ENCODE measurements around the gene PPP1R14C.

Gene PPP1R14C

GRCh38 chr6:150270330-150271052 is 127.6 kb downstream of the PPP1R14C start:
- H3K27me3 Mint-ChIP-seq: peaks cover 2% of the 10 kb centered on the region
- no peaks in the 10 kb centered on the region for H3K4me1 Mint-ChIP-seq
- H3K36me3 Mint-ChIP-seq: no peaks in the 10 kb centered on the region
- H3K27ac Mint-ChIP-seq: no peak overlapping the region
- H3K4me3 Mint-ChIP-seq: no peak overlapping the region
- no peaks in the 10 kb centered on the region for H3K9me3 Mint-ChIP-seq

- Mint-ChIP-seq H3K4me1 (no peaks in the 10 kb centered on the region), H3K36me3 (no peaks in the 10 kb centered on the region), H3K27ac (no peak overlapping the region), H3K27me3 (peaks cover 2% of the 10 kb centered on the region), H3K9me3 (no peaks in the 10 kb centered on the region), H3K4me3 (no peak overlapping the region)
These were observed 128.3 kb downstream of the PPP1R14C start for GRCh38 chr6:150271172-150271500.

- no peaks in the 10 kb centered on the region for H3K36me3 Mint-ChIP-seq
These were observed 128.8 kb downstream of the PPP1R14C start for GRCh38 chr6:150271501-150272263.

GRCh38 chr6:150272264-150272975 is 129.6 kb downstream of the PPP1R14C start:
- no peaks in the 10 kb centered on the region for H3K4me1 Mint-ChIP-seq
- H3K27ac Mint-ChIP-seq: no peak overlapping the region
- H3K9me3 Mint-ChIP-seq: no peaks in the 10 kb centered on the region
- H3K4me3 Mint-ChIP-seq: no peak overlapping the region
- H3K27me3 Mint-ChIP-seq: peaks cover 2% of the 10 kb centered on the region
- no peaks in the 10 kb centered on the region for H3K36me3 Mint-ChIP-seq

More at GRCh38 chr6:150271501-150272263, 128.8 kb downstream of the PPP1R14C start:
- Mint-ChIP-seq H3K4me3 (no peak overlapping the region), H3K27me3 (peaks cover 2% of the 10 kb centered on the region), H3K27ac (no peak overlapping the region), H3K9me3 (no peaks in the 10 kb centered on the region), H3K4me1 (no peaks in the 10 kb centered on the region)

DNA sequence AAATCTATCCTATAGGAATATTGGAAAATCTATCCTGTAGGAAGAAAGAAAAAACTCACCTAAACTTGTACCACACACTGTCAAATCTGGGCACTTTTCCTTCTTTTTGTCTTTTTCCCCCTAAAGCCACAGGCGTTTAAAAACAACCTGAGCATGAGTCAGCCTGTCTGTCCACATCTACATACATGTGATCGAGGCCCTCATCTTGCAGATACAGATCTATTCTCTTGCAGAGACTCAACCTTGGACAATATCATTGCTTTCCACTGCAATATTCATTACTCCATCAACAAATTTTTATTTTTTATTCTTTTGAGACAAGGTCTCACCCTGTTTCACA is 130.1 kb downstream of the PPP1R14C start:
- no peak overlapping the region for H3K27ac Mint-ChIP-seq
- H3K36me3 Mint-ChIP-seq: no peaks in the 10 kb centered on the region
- H3K4me3 Mint-ChIP-seq: no peak overlapping the region
- no peaks in the 10 kb centered on the region for H3K4me1 Mint-ChIP-seq
- peaks cover under 1% of the 10 kb centered on the region for H3K27me3 Mint-ChIP-seq
- no peaks in the 10 kb centered on the region for H3K9me3 Mint-ChIP-seq

- Mint-ChIP-seq H3K36me3 (no peaks in the 10 kb centered on the region), H3K27ac (no peak overlapping the region), H3K4me1 (no peaks in the 10 kb centered on the region), H3K27me3 (no peaks in the 10 kb centered on the region), H3K9me3 (no peaks in the 10 kb centered on the region), H3K4me3 (no peak overlapping the region)
These were observed 130.8 kb downstream of the PPP1R14C start for GRCh38 chr6:150273457-150274309.

- H3K27me3 Mint-ChIP-seq: no peaks in the 10 kb centered on the region
- H3K9me3 Mint-ChIP-seq: no peaks in the 10 kb centered on the region
- no peaks in the 10 kb centered on the region for H3K4me1 Mint-ChIP-seq
- H3K36me3 Mint-ChIP-seq: no peaks in the 10 kb centered on the region
- H3K4me3 Mint-ChIP-seq: no peak overlapping the region
- H3K27ac Mint-ChIP-seq: no peak overlapping the region
These were observed 132.6 kb downstream of the PPP1R14C start for GRCh38 chr6:150275489-150275888.

DNA sequence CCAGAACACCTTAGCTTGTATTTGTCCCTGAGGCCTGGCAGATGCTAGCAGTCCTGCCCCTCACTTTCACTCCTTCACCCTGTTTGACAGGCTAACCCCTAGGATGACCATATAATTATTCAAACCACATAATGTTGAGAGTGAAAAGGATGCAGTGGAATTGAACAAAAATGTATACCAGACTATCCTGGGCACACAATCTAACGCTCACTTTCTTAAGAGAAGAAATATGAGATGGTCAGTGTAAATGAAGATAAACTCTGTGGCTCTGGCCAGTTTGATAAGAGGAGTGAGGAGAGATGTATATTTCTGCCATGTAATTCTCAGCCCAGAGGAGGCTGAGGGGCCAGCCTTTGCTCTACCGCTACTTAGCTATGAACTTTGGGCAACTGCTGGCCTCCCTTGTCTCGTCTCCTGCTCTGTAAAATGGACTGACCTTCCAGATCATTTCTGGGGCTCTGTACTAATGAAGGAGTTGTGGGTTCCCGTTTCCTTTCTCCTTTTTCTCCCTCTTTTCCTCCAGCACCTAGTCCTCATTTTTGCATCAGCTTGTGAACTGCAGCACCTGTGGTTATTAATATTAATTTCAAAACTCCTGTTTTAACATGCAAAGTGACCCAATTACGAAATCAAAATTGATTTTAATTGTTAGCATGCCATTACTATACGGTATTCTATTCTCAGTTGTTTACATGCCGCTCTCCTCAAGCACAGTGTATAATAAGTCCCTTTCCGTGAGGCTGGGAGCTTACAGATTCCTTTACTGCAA is 133.5 kb downstream of the PPP1R14C start:
- H3K4me3 Mint-ChIP-seq: no peak overlapping the region
- H3K9me3 Mint-ChIP-seq: no peaks in the 10 kb centered on the region
- H3K27ac Mint-ChIP-seq: no peak overlapping the region
- H3K27me3 Mint-ChIP-seq: peaks cover 1% of the 10 kb centered on the region
- no peaks in the 10 kb centered on the region for H3K36me3 Mint-ChIP-seq
- H3K4me1 Mint-ChIP-seq: no peaks in the 10 kb centered on the region

DNA sequence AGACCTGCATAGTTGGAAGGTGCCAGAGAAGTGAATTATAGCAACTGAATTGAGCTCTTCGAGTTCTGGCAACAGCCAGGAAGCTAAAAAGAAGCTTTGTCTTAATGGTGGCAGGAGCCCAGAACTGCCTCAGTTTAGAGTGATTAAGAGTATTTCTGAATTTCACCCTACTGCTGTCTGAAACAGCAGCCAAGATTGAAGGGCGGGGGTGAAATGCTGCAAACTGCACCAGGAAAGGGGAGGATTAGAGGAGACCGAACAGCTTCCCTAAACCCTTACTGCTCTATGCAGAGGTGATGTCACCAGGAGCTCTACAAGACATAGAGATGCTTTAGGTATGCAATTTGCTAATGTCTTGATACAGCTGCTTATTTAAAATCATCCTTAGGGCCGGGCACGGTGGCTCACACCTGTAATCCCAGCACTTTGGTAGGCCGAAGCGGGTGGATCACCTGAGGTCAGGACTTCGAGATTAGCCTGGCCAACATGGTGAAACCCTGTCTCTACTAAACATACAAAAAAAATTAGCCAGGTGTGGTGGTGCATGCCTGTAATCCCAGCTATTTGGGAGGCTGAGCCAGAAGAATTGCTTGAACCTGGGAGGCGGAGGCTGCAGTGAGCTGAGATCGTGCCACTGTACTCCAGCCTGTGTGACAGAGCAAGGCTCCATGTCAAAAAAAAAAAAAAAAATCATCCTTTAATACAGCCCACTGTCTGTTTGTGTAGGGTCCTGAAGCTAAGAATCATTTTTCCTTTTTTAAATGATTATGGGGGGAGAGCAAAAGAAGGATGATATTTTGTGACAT is 134.3 kb downstream of the PPP1R14C start:
- Mint-ChIP-seq H3K9me3 (no peaks in the 10 kb centered on the region), H3K36me3 (no peaks in the 10 kb centered on the region), H3K4me1 (no peaks in the 10 kb centered on the region), H3K4me3 (no peak overlapping the region), H3K27ac (no peak overlapping the region), H3K27me3 (peaks cover 1% of the 10 kb centered on the region)

GRCh38 chr6:150279533-150279932 is 136.7 kb downstream of the PPP1R14C start:
- peaks cover 6% of the 10 kb centered on the region for H3K27me3 Mint-ChIP-seq
- no peaks in the 10 kb centered on the region for H3K9me3 Mint-ChIP-seq
- H3K4me1 Mint-ChIP-seq: no peaks in the 10 kb centered on the region
- no peak overlapping the region for H3K27ac Mint-ChIP-seq
- no peaks in the 10 kb centered on the region for H3K36me3 Mint-ChIP-seq
- no peak overlapping the region for H3K4me3 Mint-ChIP-seq

DNA sequence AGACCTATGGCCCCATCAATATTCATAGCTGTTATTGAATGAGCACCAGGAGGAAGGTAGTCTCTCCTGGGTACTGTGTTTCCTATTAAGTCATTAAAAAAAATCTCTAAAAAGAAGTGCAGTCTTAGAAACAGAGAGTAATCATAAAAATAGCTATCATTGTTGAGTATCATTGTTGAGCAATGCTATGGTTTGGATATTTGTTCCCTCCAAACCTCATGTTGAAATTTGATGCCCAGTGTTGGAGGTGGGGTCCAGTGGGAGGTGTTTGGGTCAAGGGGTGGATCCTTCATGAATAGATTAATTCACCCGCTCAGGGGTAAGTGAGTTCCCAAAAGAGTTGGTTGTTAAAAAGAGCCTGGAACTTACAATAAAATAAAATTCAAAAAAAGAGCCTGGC is 137.9 kb downstream of the PPP1R14C start:
- Mint-ChIP-seq H3K36me3 (no peaks in the 10 kb centered on the region), H3K9me3 (no peaks in the 10 kb centered on the region), H3K27me3 (peaks cover 8% of the 10 kb centered on the region), H3K4me3 (no peak overlapping the region), H3K4me1 (no peaks in the 10 kb centered on the region), H3K27ac (no peak overlapping the region)

- Mint-ChIP-seq H3K27me3 (peaks cover 12% of the 10 kb centered on the region), H3K36me3 (no peaks in the 10 kb centered on the region), H3K27ac (no peak overlapping the region), H3K4me1 (no peaks in the 10 kb centered on the region), H3K4me3 (no peak overlapping the region), H3K9me3 (peaks cover 3% of the 10 kb centered on the region)
These were observed 138.9 kb downstream of the PPP1R14C start for GRCh38 chr6:150281767-150282166.

GRCh38 chr6:150282806-150283205 is 140.0 kb downstream of the PPP1R14C start:
- Mint-ChIP-seq H3K36me3 (no peaks in the 10 kb centered on the region), H3K4me1 (no peaks in the 10 kb centered on the region), H3K4me3 (no peak overlapping the region), H3K27ac (no peak overlapping the region), H3K27me3 (peaks cover 13% of the 10 kb centered on the region), H3K9me3 (peaks cover 3% of the 10 kb centered on the region)

DNA sequence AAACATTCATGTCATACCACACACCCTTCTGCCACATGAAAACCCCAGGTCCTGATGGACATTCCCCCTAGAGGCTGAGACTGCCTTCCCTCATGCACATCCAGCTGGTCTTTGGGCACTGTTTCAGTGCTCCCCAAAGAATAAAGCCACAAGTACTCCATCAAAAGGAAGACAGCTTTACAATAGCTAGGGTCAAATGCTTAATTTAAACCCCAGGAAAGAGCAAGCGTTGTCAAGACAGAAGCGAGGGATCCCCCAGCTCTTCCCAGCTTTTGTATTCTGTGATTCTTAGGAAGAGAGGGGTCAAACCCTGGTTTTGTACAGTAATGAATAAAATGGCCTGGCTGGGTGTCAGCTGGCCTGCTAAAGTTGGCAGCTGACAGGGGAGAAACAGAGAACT is 143.6 kb downstream of the PPP1R14C start:
- Mint-ChIP-seq H3K4me3 (no peak overlapping the region), H3K27ac (no peak overlapping the region), H3K36me3 (no peaks in the 10 kb centered on the region), H3K9me3 (peaks cover 3% of the 10 kb centered on the region), H3K27me3 (peaks cover 17% of the 10 kb centered on the region), H3K4me1 (no peaks in the 10 kb centered on the region)
